Prostate gland (tissue), 2 donors: ENCODE data around the gene PRSS8.

ENCODE experiments used
- CTCF ChIP-seq, 4 experiments: fragments of 200-600 bp in 2 of 4; fragments of 450-650 bp in 2 of 4; sonication (generic) in 2 of 4; IDR thresholded peaks; 1 replicate in 3 of 4; 2 replicates in 1 of 4; pipeline ENCODE4 v1.5.1; 2016 to 2019; ENCODE audit warnings: antibody characterized with exemption in 4 of 4, mild to moderate bottlenecking in 2 of 4, moderate library complexity in 2 of 4
- POLR2AphosphoS5 ChIP-seq: sonication (generic); formaldehyde crosslinking; IDR thresholded peaks from one replicate; pipeline ENCODE4 v1.6.1; 2017; ENCODE audit warnings: antibody characterized with exemption

GRCh38 chr16:31181102-31181830, 45.7 kb upstream of the PRSS8 start:
- TF ChIP-seq POLR2AphosphoS5: no peak
- TF ChIP-seq CTCF (IDR thresholded peaks at IDR 0.05): no peak
